LoVo (cell line): ENCODE results near the gene TNNI3.
"Not testable (repeated sequence)": the region's sequence is repeated elsewhere in the genome, so short reads cannot be mapped to it uniquely, and the experiment has no call there.

Source experiments
- DNase-seq: peaks from one replicate; pipeline ENCODE4 v3.0.0-alpha.2; 2016; ENCODE audit warnings: low spot score

Gene TNNI3

GRCh38 chr19:55172741-55173140 lies 15.2 kb upstream of the TNNI3 start:
- DNase-seq = no peak

DNA sequence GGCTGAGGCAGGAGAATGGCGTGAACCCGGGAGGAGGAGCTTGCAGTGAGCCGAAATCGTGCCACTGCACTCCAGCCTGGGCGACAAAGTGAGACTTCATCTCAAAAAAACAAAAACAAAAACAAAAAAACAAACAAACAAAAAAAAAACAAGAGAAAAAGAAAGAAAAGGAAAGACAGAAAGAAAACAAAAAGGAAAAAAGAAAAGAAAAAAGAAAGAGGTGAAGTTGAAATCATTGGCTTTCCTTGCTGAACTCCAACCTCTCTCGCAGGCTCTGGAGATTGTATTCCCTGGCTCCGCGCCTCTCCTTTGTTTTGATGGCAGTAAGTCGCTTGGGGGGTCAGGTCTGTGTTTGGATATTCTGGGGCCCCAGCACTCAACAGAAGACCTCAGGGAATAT lies 14.8 kb upstream of the TNNI3 start:
- DNase-seq = not testable (repeated sequence)

GRCh38 chr19:55171440-55171839 lies 13.9 kb upstream of the TNNI3 start:
- no peak for DNase-seq

DNA sequence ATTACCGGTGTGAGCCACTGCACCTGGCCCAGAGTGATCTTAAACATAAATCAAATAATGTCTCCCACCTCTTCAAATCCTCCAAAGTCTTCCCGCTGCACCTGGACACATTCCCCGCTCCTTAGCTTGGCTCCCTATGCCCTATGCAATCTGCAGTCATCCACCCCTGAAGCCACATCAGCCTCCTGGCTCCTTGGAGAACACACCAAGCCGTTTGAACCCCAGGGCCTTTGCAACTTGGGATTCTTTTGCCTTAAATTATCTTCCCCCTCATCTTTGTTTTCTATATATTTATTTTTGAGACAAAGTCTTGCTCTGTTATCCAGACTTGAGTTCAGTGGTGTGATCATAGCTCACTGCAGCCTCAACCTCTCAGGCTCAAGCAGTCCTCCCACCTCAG lies 11.6 kb upstream of the TNNI3 start:
- DNase-seq = no peak

DNA sequence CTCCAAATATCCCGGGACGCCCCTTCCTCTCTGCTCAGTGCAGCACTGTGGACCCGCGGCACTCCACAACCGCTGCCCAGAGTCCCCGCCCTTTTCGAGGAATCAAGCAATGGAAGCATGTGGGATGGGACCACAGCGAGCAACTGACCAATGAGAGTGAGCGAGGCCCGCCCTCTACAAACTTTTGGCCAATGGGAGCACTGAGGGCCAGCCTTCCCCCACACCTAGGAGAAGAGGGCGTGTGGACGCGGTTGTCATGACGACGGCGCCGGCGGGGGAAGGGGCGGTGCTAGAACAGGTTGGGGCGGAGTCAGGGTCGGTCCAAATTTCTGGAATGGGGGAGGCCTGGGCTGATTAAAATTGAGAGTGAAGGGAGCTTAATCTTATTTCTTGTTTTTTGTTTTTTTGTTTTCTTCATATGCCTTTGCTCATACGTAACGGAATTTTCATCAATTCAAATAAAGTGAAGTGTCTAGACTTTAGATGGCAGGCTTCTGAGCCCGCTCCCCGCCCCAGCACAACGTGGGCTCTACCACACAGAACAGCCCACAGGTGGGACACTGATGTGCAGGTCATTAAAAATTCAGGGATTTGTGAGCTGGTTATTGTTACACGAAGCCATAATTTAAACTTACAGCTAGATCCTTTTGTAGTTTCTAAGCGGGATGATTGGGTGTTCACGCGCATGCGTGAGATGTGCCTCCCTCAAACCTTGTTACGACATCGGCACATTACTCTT lies 9.2 kb upstream of the TNNI3 start, which contains the start of gene DNAAF3:
TSS of gene DNAAF3 (minus strand) at position 84 of the 739 bp plus-strand sequence. CDS start 200 bp downstream, outside the sequence.
- DNase-seq = peak; percentile 97

DNA sequence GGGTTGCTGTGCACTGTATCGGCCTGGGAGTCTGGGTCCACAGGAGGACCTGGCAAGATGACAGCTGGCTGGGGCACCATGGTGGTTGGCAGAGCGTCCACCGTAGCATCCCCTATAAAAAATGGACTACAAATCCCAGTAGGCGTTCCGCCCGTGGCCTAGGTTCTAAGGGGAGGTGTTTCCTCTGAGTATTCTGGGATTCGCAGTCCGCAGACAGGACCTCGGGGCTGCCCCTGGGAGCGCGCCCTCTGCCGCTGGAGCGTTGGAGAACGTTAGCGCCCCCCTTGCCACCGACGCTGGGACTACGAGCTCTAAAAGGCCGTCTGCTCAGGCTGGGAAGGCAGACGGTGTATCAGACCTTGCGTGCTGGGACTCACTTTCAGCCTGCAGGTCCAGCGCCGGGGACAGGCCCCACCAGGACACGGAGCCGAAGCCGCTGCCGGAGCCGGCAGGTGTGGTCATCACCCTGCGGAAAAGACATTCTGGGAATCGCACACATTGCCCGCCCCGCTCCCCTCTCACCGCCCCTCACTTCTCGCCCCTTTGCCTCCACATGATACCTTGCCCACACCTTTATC lies 8.5 kb upstream of the TNNI3 start:
- peak; percentile 76 for DNase-seq

- DNase-seq = no peak
Measured at GRCh38 chr19:55161571-55162322, 4.2 kb upstream of the TNNI3 start.

- DNase-seq = no peak
Measured at GRCh38 chr19:55160986-55161365, 3.4 kb upstream of the TNNI3 start.

- DNase-seq = peak; percentile 91
Measured at GRCh38 chr19:55160128-55160985, 2.8 kb upstream of the TNNI3 start.

DNA sequence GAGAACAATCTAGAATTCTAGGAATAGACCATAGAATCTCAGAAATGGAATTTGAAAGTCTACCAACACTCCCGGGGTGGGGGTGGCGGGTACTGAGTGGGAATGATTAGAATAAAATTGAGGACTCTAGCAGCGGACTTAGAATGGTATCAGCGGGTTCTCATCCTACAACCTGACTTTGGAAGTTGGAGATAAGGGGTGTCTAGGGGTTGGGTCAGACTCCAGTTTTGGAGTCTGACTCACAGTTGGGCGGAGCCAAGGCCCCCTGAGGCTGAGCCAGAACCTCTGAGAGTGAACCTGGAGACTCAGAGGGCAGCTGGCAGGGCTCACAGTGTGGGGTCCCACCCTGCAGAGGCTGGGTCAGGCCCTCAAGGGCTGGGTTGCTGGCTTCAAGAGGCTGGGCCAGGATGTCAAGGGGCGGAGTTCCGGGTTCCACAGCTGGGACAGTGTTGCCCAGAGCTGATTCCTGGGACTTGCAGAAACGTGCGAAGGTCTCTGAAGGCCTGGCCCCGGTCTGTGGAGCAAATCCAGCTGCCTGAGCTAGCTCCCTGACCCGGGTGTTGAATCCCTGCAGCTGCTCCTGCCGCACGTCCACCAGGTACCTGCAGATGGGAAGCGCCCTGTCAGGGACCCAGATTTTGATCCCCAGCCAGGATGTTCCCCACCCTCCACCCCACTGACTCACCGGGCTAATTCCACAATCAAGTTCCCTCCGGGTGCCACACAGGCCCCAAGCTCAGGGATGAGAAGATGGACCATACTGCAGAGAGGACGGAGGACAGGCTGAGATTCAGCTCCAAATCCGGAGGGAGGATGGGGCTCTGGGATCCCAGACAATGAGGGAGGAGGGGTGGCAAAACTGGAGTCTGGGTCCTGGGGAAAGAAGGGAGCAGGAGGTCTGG lies 1.6 kb upstream of the TNNI3 start:
- peak; percentile 44 for DNase-seq

- no peak for DNase-seq
Measured at GRCh38 chr19:55158423-55158822, 891 bp upstream of the TNNI3 start.

GRCh38 chr19:55156202-55157063 lies 1.1 kb downstream of the TNNI3 start:
- no peak for DNase-seq

DNA sequence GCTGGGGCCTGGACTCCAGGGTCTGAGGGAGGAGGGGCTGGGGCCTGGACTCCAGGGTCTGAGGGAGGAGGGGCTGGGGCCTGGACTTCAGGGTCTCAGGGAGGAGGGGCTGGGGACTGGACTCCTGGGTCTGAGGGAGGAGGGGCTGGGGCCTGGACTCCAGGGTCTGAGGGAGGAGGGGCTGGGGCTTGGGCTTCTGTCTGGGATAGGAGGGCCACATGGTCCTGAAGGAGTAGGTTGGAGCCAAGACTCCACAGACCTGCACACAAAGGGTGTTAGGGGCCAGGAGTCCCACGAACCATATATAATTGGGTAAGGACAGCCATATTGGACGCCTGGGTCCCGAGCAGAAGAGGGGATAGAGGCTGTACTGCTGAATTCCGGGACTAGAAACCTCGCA lies 1.7 kb downstream of the TNNI3 start:
- DNase-seq = not testable (repeated sequence)

DNA sequence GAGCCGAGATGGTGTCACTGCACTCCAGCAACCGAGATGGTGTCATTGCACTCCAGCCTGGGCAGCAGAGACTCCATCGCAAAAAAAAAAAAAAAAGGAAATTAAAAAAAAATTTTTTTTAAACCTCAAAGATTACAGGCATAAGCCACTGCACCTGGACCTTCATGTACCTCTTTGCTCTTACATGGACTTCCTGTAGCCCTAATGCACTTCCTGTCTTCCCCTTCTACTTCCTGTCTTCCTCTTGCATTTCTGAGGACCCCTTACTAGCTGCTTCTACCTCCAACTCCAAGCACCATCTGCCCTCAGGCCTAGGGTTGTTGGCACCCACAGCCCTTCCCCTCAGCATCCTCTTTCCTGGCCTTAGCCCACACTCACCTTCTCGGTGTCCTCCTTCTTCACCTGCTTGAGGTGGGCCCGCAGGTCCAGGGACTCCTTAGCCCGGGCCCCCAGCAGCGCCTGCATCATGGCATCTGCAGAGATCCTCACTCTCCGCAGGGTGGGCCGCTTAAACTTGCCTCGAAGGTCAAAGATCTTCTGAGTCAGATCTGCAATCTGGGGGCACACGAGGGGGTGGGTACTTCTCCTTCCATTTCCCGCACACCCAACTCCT lies 3.8 kb downstream of the TNNI3 start:
- no peak for DNase-seq

- no peak for DNase-seq
Measured at GRCh38 chr19:55152017-55152416, 5.5 kb downstream of the TNNI3 start.

DNA sequence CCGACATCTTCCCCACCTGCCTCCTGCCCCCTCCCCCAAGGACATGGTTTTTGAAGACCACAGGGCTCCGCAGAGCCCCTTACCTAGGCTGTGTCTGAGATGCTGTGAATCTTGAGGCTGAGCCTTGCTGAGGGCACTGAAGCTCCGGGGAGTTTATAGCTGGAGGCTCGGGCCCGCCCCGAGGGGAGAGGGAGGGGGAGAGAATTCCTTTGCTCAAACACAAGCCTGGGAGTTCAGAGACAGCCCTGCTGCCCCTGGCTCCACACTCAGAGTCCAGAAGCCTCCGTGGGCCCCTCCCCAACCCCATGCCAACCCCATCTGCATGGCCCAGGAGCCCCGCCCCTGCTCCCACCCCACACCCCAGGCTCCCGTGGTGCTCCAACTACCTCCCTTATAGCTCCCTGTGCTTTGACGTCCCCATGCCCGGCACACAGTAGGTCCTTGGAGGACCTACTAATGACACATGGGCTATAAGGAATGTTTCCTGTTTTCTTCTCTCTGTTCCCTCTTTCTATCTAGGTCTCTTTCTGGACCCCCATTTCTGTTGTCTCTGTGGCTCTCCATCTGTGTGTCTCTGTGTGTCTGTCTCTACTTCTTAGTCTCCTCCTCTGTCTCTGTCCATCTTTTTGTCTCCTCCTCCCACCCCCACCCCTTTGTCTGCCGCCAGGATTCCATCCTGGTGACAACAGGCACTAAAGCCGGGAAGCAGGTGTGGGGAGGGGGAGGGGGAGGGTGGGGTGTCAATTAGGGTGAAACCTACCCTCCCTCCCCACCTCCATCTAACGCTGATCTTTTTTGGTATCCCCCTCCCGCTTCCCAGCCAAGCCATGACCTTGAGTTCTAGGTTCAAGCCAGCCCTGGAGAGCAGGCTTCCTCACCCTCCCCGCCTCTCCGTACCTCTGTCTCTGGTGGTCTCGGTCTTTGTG lies 8.2 kb downstream of the TNNI3 start, which contains the start of gene TNNT1:
TSS of gene TNNT1 (minus strand) at position 129 of the 926 bp plus-strand sequence. CDS start 2,049 bp downstream, outside the sequence.
- DNase-seq = no peak

GRCh38 chr19:55147545-55148251 lies 9.8 kb downstream of the TNNI3 start:
- DNase-seq = no peak
